Right atrium auricular region (tissue), 2 donors: Measurements from ENCODE around the gene POLR1A. TPM values are rescaled to one million over a fixed set of nuclear protein-coding genes. Genes with fewer than 3 reads are reported as not detected.
"Not testable (repeated sequence)": the region's sequence is repeated elsewhere in the genome, so short reads cannot be mapped to it uniquely, and the experiment has no call there.

ENCODE experiments used
- DNase-seq: peaks from one replicate; pipeline ENCODE4 v3.0.0-alpha.2; 2019; ENCODE audit warnings: low spot score
- H3K27ac ChIP-seq, 2 donors: fragments of 200-600 bp; sonication (generic); 1 replicate in 1 of 2; 2 replicates in 1 of 2; pipeline ENCODE4 v1.5.1; 2016 to 2019
- H3K27me3 ChIP-seq, 2 donors: fragments of 200-600 bp; sonication (generic); one replicate each; pipeline versions ENCODE4 v1.5.1 to v1.6.0; 2017 to 2019
- H3K36me3 ChIP-seq: fragments of 200-600 bp; sonication (generic); one replicate; pipeline ENCODE4 v1.5.1; 2016
- H3K4me1 ChIP-seq, 2 donors: fragments of 200-600 bp; sonication (generic); one replicate each; pipeline versions ENCODE4 v1.5.1 to v1.6.0; 2017 to 2019
- H3K4me3 ChIP-seq, 2 donors: fragments of 200-600 bp; sonication (generic); 1 replicate in 1 of 2; 2 replicates in 1 of 2; pipeline ENCODE4 v1.5.1; 2017 to 2019; ENCODE audit warnings: mild to moderate bottlenecking in 1 of 2, moderate library complexity in 1 of 2
- H3K9me3 ChIP-seq, 2 donors: fragments of 200-600 bp; sonication (generic); one replicate each; pipeline ENCODE4 v1.5.1; 2019
- CTCF ChIP-seq, 2 donors: fragments of 200-600 bp; sonication (generic); IDR thresholded peaks; one replicate each; pipeline ENCODE4 v1.5.1; 2019; ENCODE audit warnings: antibody characterized with exemption in 2 of 2
- total RNA-seq, 2 donors: library from RNA; depleted of rRNA; stranded (reverse); fragments of >200 nt; gene quantifications; one replicate each; pipeline ENCODE4 v1.1.0, GENCODE V29; 2016

Gene POLR1A
- total RNA-seq, 2 donors from 2014 or later: 14.1 to 20.6 TPM

GRCh38 chr2:85992611-85993010 lies 113.1 kb downstream of the POLR1A start:
- Histone ChIP-seq H3K4me3 (no peak overlapping the region), H3K9me3 (no peaks in the 10 kb centered on the region), H3K4me1 (peaks cover 0 to 46% of the 10 kb centered on the region in 2 donors), H3K36me3 (no peaks in the 10 kb centered on the region), H3K27ac (no peak overlapping the region), H3K27me3 (no peaks in the 10 kb centered on the region)
- DNase-seq: no peak
- TF ChIP-seq CTCF (IDR thresholded peaks at IDR 0.05): no peak

GRCh38 chr2:85992053-85992452 lies 113.6 kb downstream of the POLR1A start:
- H3K36me3 ChIP-seq, H3K27me3 ChIP-seq, DNase-seq, H3K4me3 ChIP-seq, H3K27ac ChIP-seq, H3K9me3 ChIP-seq: not testable (repeated sequence)
- H3K4me1 ChIP-seq: peaks cover 0 to 41% of the 10 kb centered on the region in 2 donors

- Histone ChIP-seq H3K9me3 (no peaks in the 10 kb centered on the region), H3K27ac (no peak overlapping the region), H3K4me1 (peaks cover 0 to 28% of the 10 kb centered on the region in 2 donors), H3K4me3 (no peak overlapping the region), H3K36me3 (no peaks in the 10 kb centered on the region), H3K27me3 (no peaks in the 10 kb centered on the region)
- no peak for TF ChIP-seq CTCF (IDR thresholded peaks at IDR 0.05)
- DNase-seq: no peak
Observed at GRCh38 chr2:85990084-85990483, 115.6 kb downstream of the POLR1A start.

- no peak for DNase-seq
- H3K27ac ChIP-seq: no peak overlapping the region
- H3K4me1 ChIP-seq: peaks cover 0 to 21% of the 10 kb centered on the region in 2 donors
- H3K36me3 ChIP-seq: no peaks in the 10 kb centered on the region
- TF ChIP-seq CTCF (IDR thresholded peaks at IDR 0.05): no peak
- no peak overlapping the region for H3K4me3 ChIP-seq
- H3K27me3 ChIP-seq: no peaks in the 10 kb centered on the region
- H3K9me3 ChIP-seq: no peaks in the 10 kb centered on the region
Observed at GRCh38 chr2:85989288-85989865, 116.3 kb downstream of the POLR1A start.

GRCh38 chr2:85988914-85989270 lies 116.8 kb downstream of the POLR1A start:
- Histone ChIP-seq H3K9me3 (no peaks in the 10 kb centered on the region), H3K4me1 (peaks cover 0 to 16% of the 10 kb centered on the region in 2 donors), H3K27ac (peak overlapping the region in 1 of 2 donors; percentile 67), H3K4me3 (no peak overlapping the region), H3K27me3 (no peaks in the 10 kb centered on the region), H3K36me3 (no peaks in the 10 kb centered on the region)
- DNase-seq: peak; percentile 54
- TF ChIP-seq CTCF (IDR thresholded peaks at IDR 0.05): no peak

- peak overlapping the region in 1 of 2 donors; percentile 67 for H3K27ac ChIP-seq
- H3K9me3 ChIP-seq: no peaks in the 10 kb centered on the region
- H3K36me3 ChIP-seq: no peaks in the 10 kb centered on the region
- H3K4me3 ChIP-seq: no peak overlapping the region
- TF ChIP-seq CTCF (IDR thresholded peaks at IDR 0.05): no peak
- no peaks in the 10 kb centered on the region for H3K27me3 ChIP-seq
- DNase-seq: peak; percentile 58
- H3K4me1 ChIP-seq: peaks cover 0 to 11% of the 10 kb centered on the region in 2 donors
Observed at GRCh38 chr2:85988175-85988913, 117.3 kb downstream of the POLR1A start.
